GM12892 (cell line): ENCODE data around the gene CBFB.

Experiments used
- POLR2A ChIP-seq: IDR thresholded peaks from 2 replicates; pipeline ENCODE4 v1.6.1; 2011; ENCODE audit warnings: low read depth, low read length, control low read depth
- POLR2AphosphoS5 ChIP-seq: IDR thresholded peaks from 2 replicates; pipeline ENCODE4 v1.6.1; 2011; ENCODE audit warnings: low read depth, low read length, control low read depth
- TAF1 ChIP-seq: IDR thresholded peaks from 2 replicates; pipeline ENCODE4 v1.6.1; 2011; ENCODE audit warnings: low read depth, mild to moderate bottlenecking, control low read depth, low read length, borderline replicate concordance

DNA sequence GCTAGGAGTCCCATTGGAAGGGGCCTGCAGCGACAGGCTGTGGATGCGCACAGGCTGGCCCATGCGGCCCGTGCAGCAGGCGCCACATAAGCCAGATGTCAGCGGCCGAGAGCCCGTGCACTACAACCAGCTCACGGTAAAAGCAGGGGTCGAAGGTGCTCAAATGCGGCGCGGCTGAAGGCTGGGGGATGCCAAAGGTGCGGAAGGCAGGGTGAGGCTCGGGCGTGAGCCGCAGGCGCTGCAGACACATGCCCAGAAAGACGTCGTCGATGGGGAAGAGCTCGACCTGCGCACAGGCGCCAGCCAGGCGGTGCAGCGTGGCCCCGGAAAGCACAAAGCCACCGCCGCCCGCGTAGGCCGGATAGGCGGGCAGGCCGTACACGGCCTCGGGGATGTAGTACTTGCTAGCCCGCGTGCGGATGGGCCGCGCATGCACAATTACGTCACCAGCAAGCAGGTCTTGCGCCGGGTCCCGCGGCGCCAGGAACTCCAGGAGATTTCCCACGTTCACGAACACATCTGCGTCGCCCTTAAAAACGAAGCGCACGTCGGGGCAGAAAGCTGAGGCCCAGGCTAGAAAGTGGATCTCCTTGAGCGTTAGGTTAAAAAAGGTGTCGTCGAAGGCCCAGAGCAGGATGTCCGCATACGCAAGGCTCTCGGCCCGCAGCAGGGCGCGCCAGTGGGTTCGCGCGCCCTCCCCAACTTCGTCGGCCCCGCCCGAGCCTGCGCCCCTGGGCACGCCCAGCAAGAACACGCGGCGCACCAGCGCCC, 120.5 kb downstream of the CBFB start:
- TF ChIP-seq TAF1 = no peak
- no peak for TF ChIP-seq POLR2A
- no peak for TF ChIP-seq POLR2AphosphoS5
